Natural killer cell (primary cell): ENCODE measurements around the gene TRPM5. TPM values are rescaled to one million over a fixed set of nuclear protein-coding genes. Genes with fewer than 3 reads are reported as not detected.

Source experiments
- ATAC-seq, 3 donors: fragments of 150-1000 bp in 2 of 3; fragments of 200-7000 bp in 1 of 3; cut with Tn5 transposase; 1 replicate in 1 of 3; 2 replicates in 2 of 3; pipeline ENCODE4 v1.10.0; 2021; ENCODE audit warnings: mild to moderate bottlenecking in 2 of 3, moderate library complexity in 2 of 3
- DNase-seq, 2 donors: peaks; one replicate each; pipeline versions ENCODE4 v3.0.0 to v3.0.0-alpha.2; 2013 to 2021; ENCODE audit warnings: mixed read lengths in 1 of 2
- H3K27ac ChIP-seq: one replicate; pipeline ENCODE4 v1.5.1; 2013; ENCODE audit warnings: mild to moderate bottlenecking, low read length
- H3K27me3 ChIP-seq: one replicate; pipeline ENCODE4 v1.6.1; 2013; ENCODE audit warnings: low read length; ENCODE audit not compliant: control insufficient read depth, insufficient read depth
- H3K36me3 ChIP-seq: one replicate; pipeline ENCODE4 v1.6.1; 2013; ENCODE audit warnings: low read length; ENCODE audit not compliant: control insufficient read depth, insufficient read depth
- H3K4me1 ChIP-seq: one replicate; pipeline ENCODE4 v1.6.1; 2013; ENCODE audit warnings: low read length; ENCODE audit not compliant: control insufficient read depth, insufficient read depth
- H3K4me3 ChIP-seq: one replicate; pipeline ENCODE4 v1.5.1; 2013; ENCODE audit warnings: low read length
- H3K9me3 ChIP-seq: one replicate; pipeline ENCODE4 v1.6.1; 2013; ENCODE audit warnings: low read length; ENCODE audit not compliant: control insufficient read depth, insufficient read depth
- H3K27ac Mint-ChIP-seq, 2 donors: one replicate each; pipeline ENCODE4 v1.8.0; 2022; ENCODE audit warnings: mild to moderate bottlenecking in 2 of 2, mixed read lengths in 2 of 2, moderate library complexity in 1 of 2
- H3K27me3 Mint-ChIP-seq, 2 donors: one replicate each; pipeline ENCODE4 v1.8.0; 2022; ENCODE audit warnings: low read depth in 2 of 2, mixed read lengths in 2 of 2
- H3K36me3 Mint-ChIP-seq: one replicate; pipeline ENCODE4 v1.8.0; 2022; ENCODE audit warnings: mixed read lengths
- H3K4me1 Mint-ChIP-seq, 2 donors: one replicate each; pipeline ENCODE4 v1.8.0; 2022; ENCODE audit warnings: mixed read lengths in 2 of 2
- H3K4me3 Mint-ChIP-seq: one replicate; pipeline ENCODE4 v1.8.0; 2022; ENCODE audit warnings: mild to moderate bottlenecking, moderate library complexity, mixed read lengths
- H3K9me3 Mint-ChIP-seq, 2 donors: one replicate each; pipeline ENCODE4 v1.8.0; 2022; ENCODE audit warnings: mixed read lengths in 2 of 2
- CTCF ChIP-seq: fragments of 200-600 bp; IDR thresholded peaks from one replicate; pipeline ENCODE4 v1.8.0; 2022; ENCODE audit warnings: antibody characterized with exemption
- WGBS: methylation state at CpG from one replicate; pipeline ENCODE4 v1.1.7; 2013; ENCODE audit warnings: missing lambda C conversion rate; ENCODE audit not compliant: insufficient coverage; 5-methylcytosine and 5-hydroxymethylcytosine counted together
- intact Hi-C: fragments of 100-400 bp; cut with micrococcal nuclease; formaldehyde crosslinking; loops from one replicate; pipeline ENCODE4 v1.14.2; 2022
- total RNA-seq, 4 donors: library from RNA; stranded (reverse); fragments of 120-200 nt in 1 of 4; gene quantifications; one replicate each; pipeline versions ENCODE4 v1.2.3 to v1.2.4, GENCODE V29; 2013 to 2022

The TRPM5 gene
- total RNA-seq, 3 donors from 2014 or later (not counting 1 experiment from before 2014, with no cell fraction given): not detected

DNA sequence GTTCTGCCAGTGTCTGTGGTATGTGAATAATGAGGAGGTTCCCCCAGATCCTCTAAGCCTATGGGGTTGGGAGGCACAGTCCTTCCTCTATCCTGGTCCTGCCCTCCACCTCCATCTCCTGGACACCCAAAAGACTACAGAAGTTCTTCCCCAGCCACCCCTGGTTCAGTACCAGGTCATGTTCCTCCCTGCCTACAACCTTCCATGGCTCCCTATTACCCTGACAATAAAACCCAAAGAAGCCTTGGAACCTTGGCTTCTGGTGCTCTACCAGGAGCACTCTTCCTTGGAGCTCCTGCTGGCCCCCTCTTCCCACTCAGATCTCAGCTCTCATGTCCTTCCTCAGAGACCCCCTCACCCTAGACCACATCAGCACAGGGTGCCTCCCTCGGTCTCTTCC, 12.9 kb downstream of the TRPM5 start:
- DNase-seq (no peak), ATAC-seq (no peak)
- no peak overlapping the region for H3K27ac ChIP-seq
- no peak overlapping the region for H3K27ac Mint-ChIP-seq
- H3K4me3 Mint-ChIP-seq: no peak overlapping the region
- H3K9me3 Mint-ChIP-seq: no peaks in the 10 kb centered on the region
- no peaks in the 10 kb centered on the region for H3K4me1 ChIP-seq
- 82% methylated on average over 1 of the region's 1 CpG for WGBS
- H3K27me3 Mint-ChIP-seq: no peaks in the 10 kb centered on the region
- no peaks in the 10 kb centered on the region for H3K36me3 ChIP-seq
- intact Hi-C loops: loop anchor here (5.0 kb wide), 1 partner anchor 36 kb away; no protein-coding TSS in a partner anchor
- TF ChIP-seq CTCF: no peak
- no peaks in the 10 kb centered on the region for H3K9me3 ChIP-seq
- H3K27me3 ChIP-seq: no peaks in the 10 kb centered on the region
- no peaks in the 10 kb centered on the region for H3K36me3 Mint-ChIP-seq
- peaks cover 0 to 5% of the 10 kb centered on the region in 2 donors for H3K4me1 Mint-ChIP-seq
- no peak overlapping the region for H3K4me3 ChIP-seq

- Histone ChIP-seq H3K4me1 (no peaks in the 10 kb centered on the region), H3K4me3 (no peak overlapping the region), H3K27ac (no peak overlapping the region), H3K9me3 (no peaks in the 10 kb centered on the region), H3K27me3 (no peaks in the 10 kb centered on the region), H3K36me3 (no peaks in the 10 kb centered on the region)
- DNase-seq: peak; percentile 82 to 92
- intact Hi-C loops: loop anchor here (1.0 to 2.0 kb wide), 2 partner anchors 103 to 460 kb away; no protein-coding TSS in a partner anchor
- H3K9me3 Mint-ChIP-seq: no peaks in the 10 kb centered on the region
- no peak overlapping the region for H3K27ac Mint-ChIP-seq
- TF ChIP-seq CTCF: peak; percentile 70
- peaks cover 0 to 5% of the 10 kb centered on the region in 2 donors for H3K4me1 Mint-ChIP-seq
- 48% methylated on average over 8 of the region's 8 CpGs for WGBS
- H3K27me3 Mint-ChIP-seq: no peaks in the 10 kb centered on the region
- H3K4me3 Mint-ChIP-seq: no peak overlapping the region
- ATAC-seq: peak; percentile 75 to 90 (median 87)
- H3K36me3 Mint-ChIP-seq: no peaks in the 10 kb centered on the region
These were observed 16.0 kb downstream of the TRPM5 start for GRCh38 chr11:2428322-2428795.

DNA sequence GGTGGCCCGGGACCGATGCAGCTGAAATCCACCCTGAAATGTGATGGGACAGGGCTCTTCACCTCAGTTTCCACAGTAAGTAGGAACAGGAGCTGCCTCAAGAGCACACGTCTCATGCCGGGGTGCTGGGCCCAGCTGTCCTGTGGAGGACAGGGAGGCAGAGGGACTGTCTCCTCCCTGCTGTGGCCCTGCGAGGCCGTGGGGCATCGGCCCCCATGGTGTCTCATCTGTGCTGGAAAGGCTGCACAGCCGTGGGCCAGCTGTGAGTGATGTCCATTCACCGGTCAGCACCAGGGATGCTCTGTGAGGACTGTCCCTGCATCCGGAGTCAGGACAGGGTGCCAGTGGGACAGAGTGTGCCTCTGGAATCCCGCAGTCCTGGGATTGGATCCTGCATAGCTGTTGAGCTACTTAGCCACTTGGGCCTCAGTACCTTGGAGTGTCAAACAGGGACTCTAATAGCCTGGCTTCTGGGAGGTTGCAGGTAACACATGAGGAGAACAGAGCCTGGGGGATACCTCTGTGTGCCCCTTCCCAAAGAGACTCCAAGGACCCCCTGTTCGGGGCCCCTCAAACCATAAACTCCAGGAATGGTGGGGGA, 16.5 kb downstream of the TRPM5 start:
- no peak for TF ChIP-seq CTCF
- Mint-ChIP-seq H3K9me3 (no peaks in the 10 kb centered on the region), H3K27me3 (no peaks in the 10 kb centered on the region), H3K4me1 (peaks cover 0 to 5% of the 10 kb centered on the region in 2 donors), H3K36me3 (no peaks in the 10 kb centered on the region), H3K27ac (no peak overlapping the region), H3K4me3 (no peak overlapping the region)
- intact Hi-C loops: loop anchor here (1.0 to 2.0 kb wide), 2 partner anchors 103 to 461 kb away; no protein-coding TSS in a partner anchor
- no peak overlapping the region for H3K4me3 ChIP-seq
- no peaks in the 10 kb centered on the region for H3K9me3 ChIP-seq
- H3K27ac ChIP-seq: no peak overlapping the region
- peak in 1 of 3 donors; percentile 5 for ATAC-seq
- no peak for DNase-seq
- H3K36me3 ChIP-seq: no peaks in the 10 kb centered on the region
- H3K4me1 ChIP-seq: no peaks in the 10 kb centered on the region
- WGBS: 74% methylated on average over 12 of the region's 12 CpGs
- H3K27me3 ChIP-seq: no peaks in the 10 kb centered on the region
